HL-60 (cell line): ENCODE measurements around the gene USO1.

Source experiments
- CTCF ChIP-seq: IDR thresholded peaks from one replicate; pipeline ENCODE4 v1.5.1; 2011; ENCODE audit warnings: low read length, control low read depth, inconsistent platforms; ENCODE audit not compliant: insufficient read depth
- POLR2AphosphoS5 ChIP-seq: IDR thresholded peaks from 2 replicates; pipeline ENCODE4 v1.6.1; 2012; ENCODE audit warnings: low read depth
- REST ChIP-seq: IDR thresholded peaks from 2 replicates; pipeline ENCODE4 v1.6.1; 2012; ENCODE audit warnings: low read depth; ENCODE audit not compliant: insufficient replicate concordance

- TF ChIP-seq POLR2AphosphoS5: no peak
- TF ChIP-seq CTCF: no peak
- no peak for TF ChIP-seq REST
Observed at GRCh38 chr4:75843596-75843995, 119.2 kb downstream of the USO1 start.
